Neural cell (in vitro differentiated cells): ENCODE results near the gene CEP295NL.

Experiments used
- EP300 ChIP-seq: fragments of 450-650 bp; conservative IDR thresholded peaks from 2 replicates; pipeline ENCODE4 v1.6.1; 2014; ENCODE audit warnings: antibody characterized with exemption, mild to moderate bottlenecking, moderate library complexity; ENCODE audit not compliant: poor library complexity, severe bottlenecking
- EZH2 ChIP-seq: fragments of 200-600, 300-800 bp; shearing (Covaris generic), sonication (generic); IDR thresholded peaks from 2 replicates; pipeline ENCODE4 v1.6.1; 2014; ENCODE audit warnings: antibody characterized with exemption, low read length, borderline replicate concordance, mild to moderate bottlenecking; ENCODE audit not compliant: insufficient read depth, poor library complexity, severe bottlenecking
- MXI1 ChIP-seq: fragments of 450-650 bp; conservative IDR thresholded peaks from 2 replicates; pipeline ENCODE4 v1.6.1; 2014; ENCODE audit warnings: antibody characterized with exemption, mild to moderate bottlenecking; ENCODE audit not compliant: poor library complexity, severe bottlenecking
- POLR2AphosphoS5 ChIP-seq: IDR thresholded peaks from 2 replicates; pipeline ENCODE4 v1.6.1; 2012
- RAD21 ChIP-seq: fragments of 450-650 bp; conservative IDR thresholded peaks from 2 replicates; pipeline ENCODE4 v1.6.1; 2014; ENCODE audit warnings: antibody characterized with exemption, mild to moderate bottlenecking, moderate library complexity
- SMC3 ChIP-seq: fragments of 450-650 bp; conservative IDR thresholded peaks from 2 replicates; pipeline ENCODE4 v1.6.1; 2014; ENCODE audit warnings: antibody characterized with exemption, mild to moderate bottlenecking, moderate library complexity; ENCODE audit not compliant: poor library complexity
- TAF1 ChIP-seq: IDR thresholded peaks from 2 replicates; pipeline ENCODE4 v1.6.1; 2012; ENCODE audit warnings: low read depth
- TF ChIP-seq, protein P1 (sequence below): fragments of 450-650 bp; IDR thresholded peaks from 2 replicates; pipeline ENCODE4 v1.5.1; 2014; ENCODE audit warnings: antibody characterized with exemption, mild to moderate bottlenecking, moderate library complexity; ENCODE audit not compliant: poor library complexity, severe bottlenecking
- TF ChIP-seq, protein P2 (sequence below): IDR thresholded peaks from 2 replicates; pipeline ENCODE4 v1.6.1; 2012; ENCODE audit warnings: borderline replicate concordance

DNA sequence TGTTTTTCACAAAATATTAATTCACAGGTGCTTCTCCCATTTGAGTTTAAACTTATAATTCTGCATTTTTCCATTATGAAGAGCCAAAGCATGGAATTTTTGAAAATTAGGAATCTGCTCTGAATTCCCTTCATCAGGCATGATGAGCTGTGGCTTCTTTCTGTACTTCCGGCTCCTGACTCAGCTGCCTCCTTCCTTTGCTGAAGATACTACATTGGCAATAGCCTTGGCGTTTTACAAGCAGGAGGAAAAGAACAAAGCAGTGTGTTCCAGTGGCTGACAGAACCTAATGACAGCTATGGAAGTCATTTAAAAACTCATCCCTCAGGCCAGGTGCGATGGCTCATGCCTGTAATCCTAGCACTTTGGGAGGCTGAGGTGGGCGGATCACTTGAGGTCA, 44.0 kb downstream of the CEP295NL start:
- TF ChIP-seq RAD21 (no peak), POLR2AphosphoS5 (no peak), MXI1 (no peak), EZH2 (no peak), TAF1 (no peak), EP300 (no peak), SMC3 (no peak)
- TF ChIP-seq, protein P1, sequence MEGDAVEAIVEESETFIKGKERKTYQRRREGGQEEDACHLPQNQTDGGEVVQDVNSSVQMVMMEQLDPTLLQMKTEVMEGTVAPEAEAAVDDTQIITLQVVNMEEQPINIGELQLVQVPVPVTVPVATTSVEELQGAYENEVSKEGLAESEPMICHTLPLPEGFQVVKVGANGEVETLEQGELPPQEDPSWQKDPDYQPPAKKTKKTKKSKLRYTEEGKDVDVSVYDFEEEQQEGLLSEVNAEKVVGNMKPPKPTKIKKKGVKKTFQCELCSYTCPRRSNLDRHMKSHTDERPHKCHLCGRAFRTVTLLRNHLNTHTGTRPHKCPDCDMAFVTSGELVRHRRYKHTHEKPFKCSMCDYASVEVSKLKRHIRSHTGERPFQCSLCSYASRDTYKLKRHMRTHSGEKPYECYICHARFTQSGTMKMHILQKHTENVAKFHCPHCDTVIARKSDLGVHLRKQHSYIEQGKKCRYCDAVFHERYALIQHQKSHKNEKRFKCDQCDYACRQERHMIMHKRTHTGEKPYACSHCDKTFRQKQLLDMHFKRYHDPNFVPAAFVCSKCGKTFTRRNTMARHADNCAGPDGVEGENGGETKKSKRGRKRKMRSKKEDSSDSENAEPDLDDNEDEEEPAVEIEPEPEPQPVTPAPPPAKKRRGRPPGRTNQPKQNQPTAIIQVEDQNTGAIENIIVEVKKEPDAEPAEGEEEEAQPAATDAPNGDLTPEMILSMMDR: no peak
- TF ChIP-seq, protein P2, sequence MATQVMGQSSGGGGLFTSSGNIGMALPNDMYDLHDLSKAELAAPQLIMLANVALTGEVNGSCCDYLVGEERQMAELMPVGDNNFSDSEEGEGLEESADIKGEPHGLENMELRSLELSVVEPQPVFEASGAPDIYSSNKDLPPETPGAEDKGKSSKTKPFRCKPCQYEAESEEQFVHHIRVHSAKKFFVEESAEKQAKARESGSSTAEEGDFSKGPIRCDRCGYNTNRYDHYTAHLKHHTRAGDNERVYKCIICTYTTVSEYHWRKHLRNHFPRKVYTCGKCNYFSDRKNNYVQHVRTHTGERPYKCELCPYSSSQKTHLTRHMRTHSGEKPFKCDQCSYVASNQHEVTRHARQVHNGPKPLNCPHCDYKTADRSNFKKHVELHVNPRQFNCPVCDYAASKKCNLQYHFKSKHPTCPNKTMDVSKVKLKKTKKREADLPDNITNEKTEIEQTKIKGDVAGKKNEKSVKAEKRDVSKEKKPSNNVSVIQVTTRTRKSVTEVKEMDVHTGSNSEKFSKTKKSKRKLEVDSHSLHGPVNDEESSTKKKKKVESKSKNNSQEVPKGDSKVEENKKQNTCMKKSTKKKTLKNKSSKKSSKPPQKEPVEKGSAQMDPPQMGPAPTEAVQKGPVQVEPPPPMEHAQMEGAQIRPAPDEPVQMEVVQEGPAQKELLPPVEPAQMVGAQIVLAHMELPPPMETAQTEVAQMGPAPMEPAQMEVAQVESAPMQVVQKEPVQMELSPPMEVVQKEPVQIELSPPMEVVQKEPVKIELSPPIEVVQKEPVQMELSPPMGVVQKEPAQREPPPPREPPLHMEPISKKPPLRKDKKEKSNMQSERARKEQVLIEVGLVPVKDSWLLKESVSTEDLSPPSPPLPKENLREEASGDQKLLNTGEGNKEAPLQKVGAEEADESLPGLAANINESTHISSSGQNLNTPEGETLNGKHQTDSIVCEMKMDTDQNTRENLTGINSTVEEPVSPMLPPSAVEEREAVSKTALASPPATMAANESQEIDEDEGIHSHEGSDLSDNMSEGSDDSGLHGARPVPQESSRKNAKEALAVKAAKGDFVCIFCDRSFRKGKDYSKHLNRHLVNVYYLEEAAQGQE: no peak
